Tibial artery (tissue), 4 donors: Measurements from ENCODE around the gene IFNLR1.

Source experiments
- DNase-seq, 2 donors: peaks; one replicate each; pipeline ENCODE4 v3.0.0-alpha.2; 2019
- H3K27ac ChIP-seq, 2 donors: fragments of 200-600 bp; sonication (generic) in 1 of 2; 1 replicate in 1 of 2; 2 replicates in 1 of 2; pipeline ENCODE4 v1.5.1; 2018 to 2019; ENCODE audit warnings: mild to moderate bottlenecking in 1 of 2
- H3K27me3 ChIP-seq, 2 donors: fragments of 200-600 bp; sonication (generic) in 1 of 2; one replicate each; pipeline versions ENCODE4 v1.5.1 to v1.6.0; 2016 to 2019
- H3K36me3 ChIP-seq, 3 donors: fragments of 200-600 bp; sonication (generic) in 2 of 3; one replicate each; pipeline ENCODE4 v1.5.1; 2016 to 2019; ENCODE audit warnings: mild to moderate bottlenecking in 2 of 3
- H3K4me1 ChIP-seq, 4 donors: fragments of 200-600 bp; sonication (generic) in 2 of 4; 1 replicate in 3 of 4; 2 replicates in 1 of 4; pipeline ENCODE4 v1.5.1; 2016 to 2019
- H3K4me3 ChIP-seq, 2 donors: fragments of 200-600 bp; sonication (generic) in 1 of 2; 1 replicate in 1 of 2; 2 replicates in 1 of 2; pipeline ENCODE4 v1.5.1; 2018 to 2019; ENCODE audit warnings: mild to moderate bottlenecking in 2 of 2
- H3K9me3 ChIP-seq, 3 donors: fragments of 200-600 bp; sonication (generic) in 1 of 3; one replicate each; pipeline ENCODE4 v1.5.1; 2016 to 2019
- CTCF ChIP-seq, 2 experiments: fragments of 200-600 bp in 1 of 2; fragments of 450-650 bp in 1 of 2; IDR thresholded peaks; one replicate each; pipeline ENCODE4 v1.5.1; 2017 to 2019; ENCODE audit warnings: antibody characterized with exemption in 2 of 2, mild to moderate bottlenecking in 1 of 2, moderate library complexity in 1 of 2
- intact Hi-C: fragments of 100-400 bp; cut with DNase I; formaldehyde crosslinking; loops from one replicate; pipeline ENCODE4 v1.15.0; 2023; ENCODE audit warnings: low total_unique reads

The IFNLR1 gene

GRCh38 chr1:24119859-24120756, 67.0 kb downstream of the IFNLR1 start:
- DNase-seq = no peak
- Histone ChIP-seq H3K36me3 (no peaks in the 10 kb centered on the region), H3K9me3 (no peaks in the 10 kb centered on the region), H3K4me1 (peaks cover 0 to 11% (median 3%) of the 10 kb centered on the region in 4 donors), H3K4me3 (no peak overlapping the region), H3K27me3 (peaks cover 0 to 19% of the 10 kb centered on the region in 2 donors), H3K27ac (no peak overlapping the region)
- no peak for TF ChIP-seq CTCF (IDR thresholded peaks at IDR 0.05)
- intact Hi-C loops = no loop called here

GRCh38 chr1:24119489-24119858, 67.6 kb downstream of the IFNLR1 start:
- H3K36me3 ChIP-seq = no peaks in the 10 kb centered on the region
- intact Hi-C loops = no loop called here
- no peak for TF ChIP-seq CTCF (IDR thresholded peaks at IDR 0.05)
- H3K4me3 ChIP-seq = no peak overlapping the region
- peaks cover 0 to 11% (median 3%) of the 10 kb centered on the region in 4 donors for H3K4me1 ChIP-seq
- no peak for DNase-seq
- H3K9me3 ChIP-seq = no peaks in the 10 kb centered on the region
- no peak overlapping the region for H3K27ac ChIP-seq
- H3K27me3 ChIP-seq = peaks cover 0 to 19% of the 10 kb centered on the region in 2 donors

GRCh38 chr1:24118410-24119242, 68.5 kb downstream of the IFNLR1 start:
- intact Hi-C loops = no loop called here

GRCh38 chr1:24117722-24118409, 69.2 kb downstream of the IFNLR1 start:
- H3K4me1 ChIP-seq = peaks cover 0 to 12% (median 5%) of the 10 kb centered on the region in 4 donors
- DNase-seq = no peak
- no peaks in the 10 kb centered on the region for H3K9me3 ChIP-seq
- H3K4me3 ChIP-seq = no peak overlapping the region
- TF ChIP-seq CTCF (IDR thresholded peaks at IDR 0.05) = no peak
- H3K27ac ChIP-seq = no peak overlapping the region
- no peaks in the 10 kb centered on the region for H3K36me3 ChIP-seq
- intact Hi-C loops = no loop called here
- H3K27me3 ChIP-seq = peaks cover 0 to 19% of the 10 kb centered on the region in 2 donors

More at GRCh38 chr1:24118410-24119242, 68.5 kb downstream of the IFNLR1 start:
- H3K27ac ChIP-seq = no peak overlapping the region
- H3K27me3 ChIP-seq = peaks cover 0 to 19% of the 10 kb centered on the region in 2 donors
- TF ChIP-seq CTCF (IDR thresholded peaks at IDR 0.05) = no peak
- no peak for DNase-seq
- no peak overlapping the region for H3K4me3 ChIP-seq
- no peaks in the 10 kb centered on the region for H3K36me3 ChIP-seq
- H3K9me3 ChIP-seq = no peaks in the 10 kb centered on the region
- peaks cover 0 to 11% (median 3%) of the 10 kb centered on the region in 4 donors for H3K4me1 ChIP-seq

- intact Hi-C loops = no loop called here
- no peak for TF ChIP-seq CTCF (IDR thresholded peaks at IDR 0.05)
- no peak for DNase-seq
- Histone ChIP-seq H3K9me3 (no peaks in the 10 kb centered on the region), H3K4me3 (no peak overlapping the region), H3K36me3 (no peaks in the 10 kb centered on the region), H3K4me1 (peaks cover 0 to 19% (median 12%) of the 10 kb centered on the region in 4 donors), H3K27ac (no peak overlapping the region), H3K27me3 (peaks cover 0 to 19% of the 10 kb centered on the region in 2 donors)
These were observed 70.0 kb downstream of the IFNLR1 start for GRCh38 chr1:24117132-24117531.
